ENCODE results near the gene MED16.
A peak's percentile ranks its signal among the peaks of the same experiment; 100 is the strongest.

The MED16 gene

GRCh38 chr19:932648-933552 lies 39.9 kb upstream of the MED16 start:
- in situ Hi-C loops (cut with HindIII; ENCODE audit: low sequenced_read_pairs), result no loop called here
- no peak overlapping the region for H3K4me3 ChIP-seq (ENCODE audit: low read depth, low read length)
- TF ChIP-seq, protein P1, sequence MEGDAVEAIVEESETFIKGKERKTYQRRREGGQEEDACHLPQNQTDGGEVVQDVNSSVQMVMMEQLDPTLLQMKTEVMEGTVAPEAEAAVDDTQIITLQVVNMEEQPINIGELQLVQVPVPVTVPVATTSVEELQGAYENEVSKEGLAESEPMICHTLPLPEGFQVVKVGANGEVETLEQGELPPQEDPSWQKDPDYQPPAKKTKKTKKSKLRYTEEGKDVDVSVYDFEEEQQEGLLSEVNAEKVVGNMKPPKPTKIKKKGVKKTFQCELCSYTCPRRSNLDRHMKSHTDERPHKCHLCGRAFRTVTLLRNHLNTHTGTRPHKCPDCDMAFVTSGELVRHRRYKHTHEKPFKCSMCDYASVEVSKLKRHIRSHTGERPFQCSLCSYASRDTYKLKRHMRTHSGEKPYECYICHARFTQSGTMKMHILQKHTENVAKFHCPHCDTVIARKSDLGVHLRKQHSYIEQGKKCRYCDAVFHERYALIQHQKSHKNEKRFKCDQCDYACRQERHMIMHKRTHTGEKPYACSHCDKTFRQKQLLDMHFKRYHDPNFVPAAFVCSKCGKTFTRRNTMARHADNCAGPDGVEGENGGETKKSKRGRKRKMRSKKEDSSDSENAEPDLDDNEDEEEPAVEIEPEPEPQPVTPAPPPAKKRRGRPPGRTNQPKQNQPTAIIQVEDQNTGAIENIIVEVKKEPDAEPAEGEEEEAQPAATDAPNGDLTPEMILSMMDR (IDR thresholded peaks at IDR 0.05; ENCODE audit: low read depth, low read length), result no peak
- peak; percentile 94 for DNase-seq (ENCODE audit: low read depth, low spot score)

DNA sequence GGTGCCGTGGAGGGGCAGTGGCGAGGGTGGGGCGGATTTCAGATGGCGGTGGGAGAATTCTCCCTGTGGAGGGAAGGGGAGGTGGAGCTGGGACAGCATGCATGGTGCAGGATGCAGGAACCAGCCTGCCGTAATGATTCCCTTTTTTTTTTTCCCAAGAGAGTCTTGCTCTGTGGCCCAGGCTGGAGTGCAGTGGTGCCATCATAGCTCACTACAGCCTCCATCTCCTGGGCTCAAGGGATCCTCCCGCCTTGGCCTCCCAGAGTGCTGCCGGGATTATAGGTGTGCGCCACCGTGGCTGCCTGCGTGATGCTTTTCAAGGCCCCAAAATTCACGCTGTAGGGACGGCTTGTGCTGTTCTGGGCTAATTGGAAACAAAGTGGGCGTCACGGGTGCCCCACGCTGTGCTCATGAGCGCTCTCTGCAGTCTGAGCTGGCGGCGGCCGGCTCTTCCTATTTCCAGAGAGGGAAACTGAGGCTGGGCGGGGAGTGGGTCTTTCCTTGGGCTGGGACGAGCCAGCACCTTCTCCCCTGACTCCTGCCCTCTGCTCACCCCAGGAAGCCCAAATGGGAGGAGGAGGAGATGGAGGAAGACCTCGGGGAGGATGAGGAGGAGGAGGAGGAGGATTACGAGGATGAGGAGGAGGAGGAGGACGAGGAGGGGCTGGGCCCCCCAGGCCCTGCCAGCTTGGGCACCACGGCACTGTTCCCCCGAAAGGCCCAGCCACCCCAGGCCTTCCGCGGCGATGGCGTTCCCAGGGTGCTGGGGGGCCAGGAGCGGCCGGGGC lies 39.1 kb upstream of the MED16 start:
- in situ Hi-C loops (cut with HindIII; ENCODE audit: low sequenced_read_pairs), result no loop called here
- H3K4me3 ChIP-seq (ENCODE audit: low read depth, low read length), result no peak overlapping the region

DNA sequence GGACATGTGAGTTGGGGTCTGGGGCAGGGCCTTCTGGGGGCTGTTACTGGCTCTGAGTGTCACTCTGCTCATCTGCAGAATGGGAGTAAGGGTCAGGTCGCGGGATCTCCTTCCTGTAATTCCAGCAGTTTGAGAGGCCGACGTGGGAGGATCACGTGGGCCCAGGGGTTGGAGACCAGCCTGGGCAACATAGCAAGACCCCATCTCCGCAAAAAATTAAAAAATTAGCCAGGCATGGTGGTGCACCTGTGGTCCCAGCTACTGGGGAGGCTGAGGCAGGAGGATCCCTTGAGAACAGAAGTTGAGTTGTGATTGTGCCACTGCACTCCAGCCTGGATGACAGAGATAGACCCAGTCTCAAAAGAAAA lies 36.9 kb upstream of the MED16 start:
- TF ChIP-seq, protein P1 (IDR thresholded peaks at IDR 0.05; ENCODE audit: low read depth, low read length), result no peak
- in situ Hi-C loops (cut with HindIII; ENCODE audit: low sequenced_read_pairs), result no loop called here
- DNase-seq (ENCODE audit: low read depth, low spot score), result no peak
- H3K4me3 ChIP-seq (ENCODE audit: low read depth, low read length), result no peak overlapping the region

More for the DNA sequence above, 39.1 kb upstream of the MED16 start:
- TF ChIP-seq, protein P1 (IDR thresholded peaks at IDR 0.05; ENCODE audit: low read depth, low read length), result no peak
- DNase-seq (ENCODE audit: low read depth, low spot score), result no peak

DNA sequence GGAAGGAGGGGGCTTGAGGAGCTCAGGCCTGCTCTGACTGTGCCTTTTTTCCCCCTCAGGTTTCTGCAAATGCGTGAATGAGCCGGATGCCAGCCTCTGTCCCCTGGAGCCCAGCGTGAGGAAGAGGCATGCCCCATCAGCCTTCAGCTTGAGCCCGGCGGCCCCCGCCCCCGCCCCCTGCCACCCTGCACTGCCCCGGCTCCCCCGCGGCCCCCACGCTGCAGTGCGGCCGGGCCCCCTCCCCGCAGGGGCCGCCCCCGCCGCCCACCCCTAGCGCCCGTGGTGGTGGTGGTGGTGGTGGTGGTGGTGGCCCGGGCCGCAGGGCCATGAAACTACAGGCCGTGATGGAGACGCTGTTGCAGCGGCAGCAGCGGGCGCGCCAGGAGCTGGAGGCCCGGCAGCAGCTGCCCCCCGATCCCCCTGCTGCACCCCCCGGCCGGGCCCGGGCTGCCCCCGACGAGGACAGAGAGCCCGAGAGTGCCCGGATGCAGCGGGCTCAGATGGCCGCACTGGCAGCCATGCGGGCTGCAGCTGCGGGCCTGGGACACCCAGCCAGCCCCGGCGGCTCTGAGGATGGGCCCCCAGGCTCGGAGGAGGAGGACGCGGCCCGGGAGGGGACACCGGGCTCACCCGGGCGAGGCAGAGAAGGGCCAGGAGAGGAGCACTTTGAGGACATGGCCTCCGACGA lies 36.4 kb upstream of the MED16 start:
- in situ Hi-C loops (cut with HindIII; ENCODE audit: low sequenced_read_pairs), result no loop called here
- H3K4me3 ChIP-seq (ENCODE audit: low read depth, low read length), result no peak overlapping the region
- no peak for DNase-seq (ENCODE audit: low read depth, low spot score)
- TF ChIP-seq, protein P1 (IDR thresholded peaks at IDR 0.05; ENCODE audit: low read depth, low read length), result no peak

- H3K4me3 ChIP-seq (ENCODE audit: low read depth, low read length), result no peak overlapping the region
- TF ChIP-seq, protein P1 (IDR thresholded peaks at IDR 0.05; ENCODE audit: low read depth, low read length), result no peak
- no peak for DNase-seq (ENCODE audit: low read depth, low spot score)
- in situ Hi-C loops (cut with HindIII; ENCODE audit: low sequenced_read_pairs), result no loop called here
These were observed 35.6 kb upstream of the MED16 start for GRCh38 chr19:928471-929202.
